ENCODE results near the gene PCGF2.
A peak's percentile ranks its signal among the peaks of the same experiment; 100 is the strongest.

Gene PCGF2

GRCh38 chr17:38751144-38751807 is 3.1 kb upstream of the PCGF2 start:
- H3K4me3 ChIP-seq (ENCODE audit: low read length), result peak overlapping the region; percentile 84
- DNase-seq (ENCODE audit: low read depth), result no peak
- TF ChIP-seq CTCF (conservative IDR thresholded peaks at IDR 0.05; ENCODE audit: low read depth, low read length), result no peak

GRCh38 chr17:38750312-38751121 is 2.4 kb upstream of the PCGF2 start:
- no peak for TF ChIP-seq CTCF (conservative IDR thresholded peaks at IDR 0.05; ENCODE audit: low read depth, low read length)
- no peak for DNase-seq (ENCODE audit: low read depth)
- H3K4me3 ChIP-seq (ENCODE audit: low read length), result peak overlapping the region; percentile 84

GRCh38 chr17:38750044-38750311 is 1.8 kb upstream of the PCGF2 start:
- H3K4me3 ChIP-seq (ENCODE audit: low read length), result peak overlapping the region; percentile 84
- DNase-seq (ENCODE audit: low read depth), result no peak
- TF ChIP-seq CTCF (conservative IDR thresholded peaks at IDR 0.05; ENCODE audit: low read depth, low read length), result no peak

- peak overlapping the region; percentile 84 for H3K4me3 ChIP-seq (ENCODE audit: low read length)
- DNase-seq (ENCODE audit: low read depth), result no peak
- peak; percentile 0 for TF ChIP-seq CTCF (conservative IDR thresholded peaks at IDR 0.05; ENCODE audit: low read depth, low read length)
Observed at GRCh38 chr17:38749223-38750043, 1.3 kb upstream of the PCGF2 start.

GRCh38 chr17:38748892-38749222 is 721 bp upstream of the PCGF2 start:
- DNase-seq (ENCODE audit: low read depth), result no peak
- H3K4me3 ChIP-seq (ENCODE audit: low read length), result peak overlapping the region; percentile 84
- no peak for TF ChIP-seq CTCF (conservative IDR thresholded peaks at IDR 0.05; ENCODE audit: low read depth, low read length)

GRCh38 chr17:38747463-38748148 is 530 bp downstream of the PCGF2 start:
- DNase-seq (ENCODE audit: low read depth), result no peak
- H3K4me3 ChIP-seq (ENCODE audit: low read length), result peak overlapping the region; percentile 84
- no peak for TF ChIP-seq CTCF (conservative IDR thresholded peaks at IDR 0.05; ENCODE audit: low read depth, low read length)
